ENCODE results near the gene E2F3.

E2F3 gene

DNA sequence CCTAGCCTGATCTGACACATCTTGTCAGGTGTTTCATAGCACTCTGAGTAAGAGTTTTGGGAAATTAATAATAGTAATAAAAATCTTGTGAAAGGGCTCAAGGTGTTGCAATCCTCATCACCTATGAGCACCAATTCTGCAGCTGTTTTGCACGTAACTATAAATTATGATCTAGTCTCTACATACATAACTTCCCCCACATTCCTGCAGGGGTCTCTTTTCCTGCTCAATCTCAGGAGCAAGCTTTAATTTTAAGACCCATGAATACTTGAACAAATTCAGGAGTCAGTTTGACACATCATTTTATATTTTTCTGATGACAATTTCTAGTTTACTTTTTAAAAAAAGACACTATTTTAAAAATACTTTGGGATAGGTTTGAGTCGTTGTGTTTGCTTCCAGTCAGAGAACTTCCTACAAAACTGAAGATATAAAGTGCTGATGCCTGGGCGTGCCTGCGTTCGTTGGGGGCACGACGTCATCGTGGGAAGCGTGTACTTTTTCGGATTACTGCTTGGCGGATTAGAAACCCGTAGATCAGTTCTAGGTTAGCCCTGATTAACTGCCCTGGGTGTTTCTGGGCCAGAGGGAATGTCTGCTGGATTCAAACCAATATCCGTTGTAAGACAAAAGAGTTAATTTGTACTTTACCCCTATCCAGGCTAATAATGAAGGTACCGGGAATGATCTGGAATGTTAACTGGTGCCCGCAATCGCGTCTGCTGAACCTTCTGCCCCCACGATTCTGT is 1.0 kb upstream of the E2F3 start:
- DNase-seq (ENCODE audit: insufficient read length, low spot score) (no peak), FAIRE-seq (no peak)

DNA sequence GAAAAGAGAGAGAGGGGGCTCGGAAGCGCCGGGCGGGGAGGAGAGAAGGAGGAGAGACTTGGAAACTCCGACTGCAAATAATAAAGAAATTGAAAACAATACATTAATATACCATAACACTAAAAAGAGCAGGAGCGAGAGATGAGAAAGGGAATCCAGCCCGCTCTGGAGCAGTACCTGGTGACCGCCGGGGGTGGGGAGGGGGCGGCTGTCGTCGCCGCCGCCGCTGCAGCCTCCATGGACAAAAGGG is 338 bp downstream of the E2F3 start:
- FAIRE-seq (no peak), DNase-seq (ENCODE audit: insufficient read length, low spot score) (no peak)

DNA sequence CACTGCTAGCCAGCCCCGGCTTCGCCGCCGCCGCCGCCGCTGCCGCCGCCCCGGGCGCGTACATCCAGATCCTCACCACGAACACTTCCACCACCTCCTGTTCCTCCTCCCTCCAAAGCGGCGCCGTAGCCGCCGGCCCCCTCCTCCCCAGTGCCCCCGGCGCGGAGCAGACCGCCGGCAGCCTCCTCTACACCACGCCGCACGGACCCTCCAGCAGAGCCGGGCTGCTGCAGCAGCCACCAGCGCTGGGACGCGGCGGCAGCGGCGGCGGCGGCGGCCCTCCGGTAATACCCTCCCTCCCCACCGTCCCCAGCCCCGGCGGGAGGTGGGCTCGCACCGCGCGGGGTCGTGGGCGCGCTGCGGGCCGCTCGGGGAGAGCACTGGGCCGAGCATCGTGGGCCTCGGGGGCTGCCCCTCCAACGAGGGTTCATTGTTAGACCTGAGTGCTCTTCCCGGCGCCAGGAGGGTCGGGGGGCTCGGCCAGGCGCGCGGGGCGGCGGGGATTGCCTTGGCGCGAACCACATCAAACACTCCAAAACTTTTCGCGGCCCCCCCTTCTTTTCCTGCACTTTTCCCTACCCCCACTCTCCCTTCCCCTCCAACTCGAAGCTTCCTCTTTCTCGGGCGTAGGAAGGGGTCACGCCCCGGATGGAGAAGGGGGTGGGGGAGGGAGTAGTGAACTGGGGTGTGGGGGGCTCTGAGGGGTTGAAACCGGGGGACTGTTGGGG is 827 bp downstream of the E2F3 start:
- DNase-seq (ENCODE audit: insufficient read length, low spot score) (no peak), FAIRE-seq (no peak)

DNA sequence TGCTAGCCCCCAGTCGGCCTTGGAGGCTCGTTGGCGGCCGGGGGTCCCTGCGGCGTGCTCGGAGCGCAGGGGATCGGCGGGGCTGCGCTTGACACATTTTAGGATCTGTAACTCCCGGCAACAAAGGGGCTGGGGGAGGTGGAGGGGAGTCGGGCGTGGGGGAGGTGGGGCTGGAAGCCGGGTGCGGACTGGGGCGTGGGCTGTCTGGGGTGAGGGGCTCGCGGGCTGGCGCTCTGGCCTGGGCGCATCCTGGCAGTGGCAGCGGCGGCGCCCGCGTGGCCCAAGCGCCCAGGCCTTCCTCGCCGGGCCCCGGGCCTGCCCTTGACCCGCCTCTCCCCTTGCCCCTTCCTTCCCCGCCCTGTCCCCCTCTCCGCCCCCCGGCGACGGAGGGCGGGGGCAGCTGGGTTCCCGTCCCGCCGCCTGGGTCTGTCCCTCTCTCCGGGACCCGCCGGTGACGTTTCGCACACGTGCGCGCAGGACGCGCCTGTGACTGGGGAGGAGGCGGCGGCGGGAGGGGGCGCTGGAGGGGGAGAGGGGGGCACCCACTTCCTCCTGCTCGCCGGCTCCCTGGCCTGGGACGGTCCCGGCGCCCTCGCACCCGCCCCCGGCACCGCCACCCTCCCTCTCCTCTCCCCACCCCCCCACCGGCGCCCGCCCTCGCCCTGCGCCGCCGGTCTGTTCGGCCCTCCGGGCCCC is 1.5 kb downstream of the E2F3 start:
- FAIRE-seq, result peak; percentile 92

DNA sequence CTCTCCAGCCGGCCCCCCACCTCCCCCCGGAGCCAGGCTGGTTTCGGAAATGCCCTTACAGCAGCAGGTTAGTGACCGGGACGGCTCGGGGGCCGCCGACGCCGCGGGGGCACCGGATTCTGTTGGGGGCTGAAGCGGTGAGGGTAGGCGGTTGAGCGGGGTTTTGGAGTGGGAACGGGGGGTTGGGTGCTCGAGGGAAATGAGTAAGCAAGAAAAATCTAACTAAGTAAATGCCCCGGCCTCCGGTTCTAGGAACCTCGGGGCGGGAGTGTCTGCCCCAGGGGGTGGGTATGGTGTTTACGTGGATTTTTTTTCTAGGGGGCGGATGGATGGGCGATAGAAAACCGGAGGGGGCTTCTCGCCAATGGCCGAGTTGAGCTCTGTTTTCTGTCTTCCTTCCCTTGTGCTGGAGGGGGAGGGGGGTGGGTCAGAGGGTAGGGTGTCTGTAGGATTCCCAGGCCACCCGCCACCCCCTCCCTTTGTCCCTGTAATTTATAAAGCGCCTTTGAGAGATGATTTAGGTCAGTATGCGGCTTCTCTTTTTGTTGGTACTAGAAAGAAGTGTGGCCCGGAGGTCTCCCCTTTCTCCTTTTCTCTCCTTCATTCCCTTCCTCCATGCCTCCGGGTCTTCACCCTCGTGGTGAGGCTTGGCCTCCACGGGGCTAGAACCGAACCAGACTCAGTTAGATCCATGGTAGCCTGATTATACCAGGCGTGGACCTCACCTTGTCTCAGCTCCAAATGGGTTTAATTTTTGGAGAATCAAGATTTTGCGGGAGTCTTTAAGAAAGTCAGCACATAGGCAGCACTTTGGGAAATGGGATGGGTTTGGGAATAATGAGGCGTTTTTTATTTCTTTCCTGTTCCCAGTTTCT is 2.3 kb downstream of the E2F3 start:
- FAIRE-seq (no peak), DNase-seq (ENCODE audit: insufficient read length, low spot score) (no peak)

More for the DNA sequence above, 1.5 kb downstream of the E2F3 start:
- peak; percentile 78 for DNase-seq (ENCODE audit: insufficient read length, low spot score)

DNA sequence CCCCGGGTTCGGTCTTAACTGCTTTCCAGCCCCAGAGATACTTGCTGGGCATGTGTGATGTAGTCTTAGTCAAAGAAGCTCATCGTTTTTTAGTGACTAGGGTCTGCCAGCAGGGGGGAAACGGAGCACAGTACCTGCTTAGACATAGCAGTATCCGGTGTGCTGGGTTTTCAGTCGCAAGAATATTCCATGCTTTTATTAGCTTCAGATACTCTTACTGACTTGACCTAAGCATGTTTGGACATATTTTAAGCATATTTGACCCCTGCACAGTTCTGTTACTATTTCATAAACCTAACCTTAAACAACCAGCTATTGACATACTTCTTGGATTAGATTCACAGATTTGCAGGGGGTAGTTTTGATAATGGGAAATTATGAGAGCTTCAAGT is 3.0 kb downstream of the E2F3 start:
- no peak for FAIRE-seq

DNA sequence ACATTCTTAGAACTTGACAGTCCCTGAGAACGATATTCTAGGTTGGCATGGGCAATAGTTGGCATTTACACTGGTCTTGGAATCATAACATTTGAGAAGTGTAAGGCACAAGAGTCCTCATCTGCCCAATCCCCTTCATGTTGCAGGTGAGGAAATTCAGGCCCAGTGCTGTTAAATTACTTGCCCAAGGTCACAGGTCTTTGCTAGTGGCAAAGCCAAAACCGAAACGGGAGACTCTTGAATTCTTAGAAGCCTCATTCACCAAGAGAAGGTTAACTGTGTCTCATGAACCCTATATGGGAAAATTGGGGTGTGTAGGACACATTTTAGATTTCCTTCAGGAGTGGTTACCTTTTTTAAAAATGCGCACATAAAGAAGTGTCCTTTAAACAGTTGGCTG is 7.2 kb downstream of the E2F3 start:
- FAIRE-seq (no peak), DNase-seq (ENCODE audit: insufficient read length, low spot score) (no peak)

More for the DNA sequence above, 3.0 kb downstream of the E2F3 start:
- peak; percentile 66 for DNase-seq (ENCODE audit: insufficient read length, low spot score)

DNA sequence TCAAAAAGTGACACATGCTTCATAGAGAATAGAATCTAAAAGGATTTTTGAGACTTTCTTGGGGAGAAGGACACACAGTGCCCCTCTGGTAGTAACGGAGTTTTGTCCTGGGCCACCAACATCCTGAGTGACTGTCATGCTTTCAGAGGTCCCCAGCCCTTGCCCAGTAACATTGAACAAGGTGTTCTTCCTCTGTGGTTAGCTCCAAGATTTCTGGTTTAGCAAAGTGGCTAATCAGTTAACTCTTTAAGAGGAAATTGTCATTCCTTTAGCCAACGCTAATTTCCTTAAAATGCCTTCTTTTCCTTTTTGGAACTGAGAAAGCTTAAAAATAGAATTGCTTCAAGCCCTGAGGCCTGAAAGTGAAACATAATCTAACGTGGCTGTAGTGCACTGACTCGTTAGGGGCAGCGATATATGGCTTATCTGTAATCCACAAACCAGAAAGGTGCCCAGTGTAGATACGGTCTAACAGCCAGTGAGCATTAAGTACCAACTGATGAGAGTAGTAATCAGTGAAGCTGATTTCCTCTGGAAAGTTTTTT is 7.8 kb downstream of the E2F3 start:
- DNase-seq (ENCODE audit: insufficient read length, low spot score) (no peak), FAIRE-seq (no peak)

DNA sequence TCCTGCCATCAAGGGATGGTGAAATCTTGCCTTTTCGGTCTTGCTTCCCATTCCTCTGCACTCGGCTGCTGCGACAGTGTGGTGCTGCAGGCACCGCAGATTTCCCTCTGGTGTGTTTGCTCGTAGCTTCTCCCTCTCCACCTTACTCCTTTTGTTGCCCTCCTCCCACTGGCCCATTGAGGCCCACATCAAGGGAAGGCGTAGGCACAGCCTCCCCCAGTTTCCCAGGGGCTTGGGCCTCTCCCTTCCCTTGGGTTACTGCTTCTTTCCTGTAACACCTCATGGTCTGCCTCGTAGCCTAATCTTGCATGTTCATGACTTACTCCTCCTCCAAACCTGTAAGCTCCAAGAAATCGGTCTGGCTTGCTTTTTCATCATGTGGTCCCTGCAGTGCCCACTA is 9.9 kb downstream of the E2F3 start:
- DNase-seq (ENCODE audit: insufficient read length, low spot score) (no peak), FAIRE-seq (no peak)

DNA sequence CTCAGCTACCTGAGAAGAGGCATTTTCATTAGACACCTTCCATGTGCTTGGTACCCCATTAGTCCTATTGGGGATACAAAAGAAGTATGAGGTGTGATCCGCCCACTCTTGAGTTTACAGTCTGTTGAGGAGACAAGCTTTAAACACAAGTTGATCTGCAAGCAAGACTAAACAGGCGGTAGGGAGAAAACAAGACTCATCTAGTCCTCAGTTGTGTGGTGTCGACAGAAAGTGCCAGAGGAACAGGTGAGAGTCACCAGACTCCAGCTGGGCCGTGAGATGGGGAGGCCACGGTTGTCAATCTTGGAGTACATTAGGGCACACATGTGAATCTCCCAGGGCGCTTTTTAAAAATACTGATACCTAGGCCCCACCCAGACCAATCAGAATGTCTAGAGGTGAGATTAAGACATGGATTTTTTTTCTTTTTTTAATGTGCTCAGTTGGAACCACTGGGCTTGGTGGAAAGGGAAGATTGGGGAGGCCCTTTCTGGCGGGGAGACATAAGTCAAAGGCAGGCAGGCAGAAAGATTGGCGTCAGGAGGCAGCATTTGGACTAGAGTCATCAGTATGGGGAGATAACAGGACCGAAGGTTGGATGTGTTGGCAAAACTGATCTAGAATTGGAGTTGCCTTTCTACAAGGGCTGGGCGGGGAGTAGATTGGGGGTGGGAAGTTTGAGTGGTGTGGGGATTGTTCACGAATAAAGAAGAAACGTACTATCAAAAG is 10.4 kb downstream of the E2F3 start:
- DNase-seq (ENCODE audit: insufficient read length, low spot score) (no peak), FAIRE-seq (no peak)

DNA sequence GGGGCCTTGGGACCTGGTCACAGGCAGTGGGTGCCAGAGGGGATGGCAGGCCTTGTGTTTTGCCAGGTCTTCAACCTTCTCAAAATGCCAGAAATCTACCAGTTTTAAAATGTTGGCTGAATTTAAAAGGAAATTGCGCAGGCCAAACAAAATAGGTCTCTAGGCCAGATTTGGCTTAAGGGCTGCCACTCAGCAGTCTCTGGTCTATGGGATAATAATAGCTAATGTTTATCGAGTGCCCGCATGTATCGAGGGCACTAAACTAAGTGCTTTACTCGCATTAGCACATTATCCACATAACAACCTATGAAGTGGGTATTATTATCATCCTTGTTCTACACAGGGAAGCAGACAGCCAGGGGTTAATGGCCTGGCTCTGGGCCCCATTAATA is 11.0 kb downstream of the E2F3 start:
- no peak for DNase-seq (ENCODE audit: insufficient read length, low spot score)
- FAIRE-seq, result no peak

DNA sequence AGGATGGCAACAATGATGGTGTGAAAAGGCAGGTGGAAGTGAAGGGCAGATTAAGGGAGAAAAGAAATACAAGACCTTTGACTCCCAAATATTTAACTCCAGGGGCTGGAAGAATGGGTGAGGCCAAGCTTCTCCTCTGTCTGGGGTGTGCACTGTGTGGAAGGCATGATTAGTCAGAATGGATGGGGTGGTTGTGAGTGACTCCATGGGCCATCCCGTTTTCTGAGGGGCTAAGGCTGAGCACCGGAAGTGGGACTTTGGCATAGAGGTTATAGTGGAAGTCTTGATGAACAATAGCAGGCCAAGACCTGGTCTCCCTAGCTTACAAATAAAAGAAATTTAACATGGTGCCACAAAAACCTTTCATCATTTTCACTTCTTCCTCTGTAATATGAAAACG is 12.1 kb downstream of the E2F3 start:
- no peak for FAIRE-seq
- DNase-seq (ENCODE audit: insufficient read length, low spot score), result no peak

DNA sequence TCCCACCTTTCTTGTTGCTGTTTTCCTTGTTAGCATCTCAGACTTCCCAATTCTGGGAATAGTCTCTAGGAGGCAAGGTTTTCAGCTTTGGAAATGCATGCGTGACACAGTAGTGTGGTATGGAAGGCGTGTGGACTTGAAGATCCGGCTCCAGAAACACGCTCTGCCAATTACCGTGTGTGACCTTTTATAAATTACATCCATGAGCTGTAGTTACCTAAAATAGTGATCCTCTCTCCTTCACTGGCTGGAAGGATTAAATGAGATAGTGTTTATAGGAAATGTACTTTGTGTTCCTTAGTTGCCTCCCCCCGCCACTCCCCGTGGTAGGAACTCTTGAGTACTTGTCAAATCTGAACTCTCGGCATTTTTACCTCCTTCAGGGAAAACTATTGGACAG is 13.0 kb downstream of the E2F3 start:
- no peak for DNase-seq (ENCODE audit: insufficient read length, low spot score)
- FAIRE-seq, result no peak

DNA sequence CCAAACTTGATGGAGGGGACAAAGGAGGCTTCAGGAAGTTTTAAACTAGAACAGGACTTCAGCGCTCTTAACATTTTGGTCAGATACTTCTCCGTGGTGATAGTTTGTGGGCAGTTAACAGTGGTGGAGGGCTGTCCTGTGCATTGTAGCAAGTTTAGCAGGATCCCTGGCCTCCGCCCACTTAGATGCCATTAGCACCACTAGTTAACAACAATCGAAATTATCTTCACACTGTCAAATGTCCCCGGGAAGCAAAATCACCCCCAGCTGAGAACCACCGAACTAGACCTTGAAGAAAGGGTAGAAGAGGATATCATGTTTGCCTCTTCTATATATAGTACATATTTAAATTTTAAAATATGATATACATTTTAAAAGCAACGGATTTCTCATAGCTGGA is 13.6 kb downstream of the E2F3 start:
- DNase-seq (ENCODE audit: insufficient read length, low spot score) (no peak), FAIRE-seq (no peak)

DNA sequence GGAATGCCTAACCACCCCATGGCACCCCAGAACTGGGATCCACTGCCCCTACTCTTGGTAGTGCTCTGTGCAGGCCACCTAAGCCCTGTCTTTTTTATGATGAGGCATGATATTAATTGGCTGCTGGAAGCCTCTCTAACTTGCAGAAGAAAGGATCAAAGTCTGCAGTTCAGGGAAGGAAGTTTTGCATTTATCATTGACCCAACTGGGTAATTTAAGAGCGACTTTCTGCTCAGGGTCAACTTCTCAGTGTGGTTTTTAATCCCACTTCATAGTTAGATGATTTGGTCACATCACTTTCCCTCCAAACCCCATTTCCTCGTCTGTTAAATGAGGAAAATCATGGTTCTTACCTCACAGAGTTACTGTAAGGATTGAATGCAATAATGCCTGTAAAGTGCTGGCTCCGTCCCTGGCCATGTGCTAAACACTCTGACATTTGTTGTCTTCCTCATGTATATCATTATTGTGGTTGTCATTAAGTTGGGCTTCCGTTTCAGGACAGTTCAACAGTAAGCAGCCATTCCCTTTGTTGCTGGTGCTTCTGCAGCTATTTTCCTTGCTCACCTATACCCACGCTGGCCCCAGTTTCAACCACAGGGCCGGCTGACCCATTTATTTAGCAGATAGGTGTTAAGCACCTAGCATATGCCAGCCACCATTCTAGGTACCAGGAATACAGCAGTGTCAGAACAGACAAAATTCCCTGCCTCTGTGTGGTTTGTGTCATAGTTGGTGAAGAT is 14.2 kb downstream of the E2F3 start:
- FAIRE-seq (no peak), DNase-seq (ENCODE audit: insufficient read length, low spot score) (no peak)

DNA sequence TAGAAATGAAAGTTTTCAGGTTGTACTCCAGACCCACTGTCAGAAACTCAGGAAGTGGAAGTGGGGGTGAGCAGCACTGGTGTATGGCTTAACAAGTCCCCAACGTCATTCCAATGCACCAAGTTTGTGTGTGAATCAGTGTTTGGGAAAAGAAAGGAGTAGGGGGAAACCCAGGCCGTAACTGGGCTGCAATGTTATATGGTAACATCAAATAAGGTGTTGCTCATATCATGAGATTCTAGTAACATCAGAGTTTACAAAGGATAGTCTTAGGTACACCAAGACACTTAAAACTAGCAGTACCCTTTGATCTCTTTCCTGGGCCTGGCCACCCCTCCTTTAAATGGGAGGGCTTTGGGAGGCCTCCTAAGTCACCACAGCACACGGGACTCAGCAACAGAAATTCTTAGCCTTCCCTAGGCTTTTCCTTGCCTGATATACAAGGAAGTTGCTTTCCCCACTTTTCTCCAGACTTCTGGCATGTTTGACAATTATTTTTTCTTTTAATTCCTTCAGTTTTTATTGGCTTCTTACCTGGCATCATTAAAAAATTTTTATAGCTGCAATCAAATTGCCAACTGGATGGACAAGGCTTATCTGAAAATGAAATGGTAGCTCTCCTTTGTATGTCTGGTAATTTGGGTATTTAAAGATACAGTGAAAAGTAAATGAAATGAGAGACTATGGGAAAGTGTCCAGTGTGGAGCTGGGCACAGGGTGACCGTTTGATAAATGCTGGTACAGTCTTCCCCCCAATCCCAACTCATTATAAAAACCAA is 15.1 kb downstream of the E2F3 start:
- DNase-seq (ENCODE audit: insufficient read length, low spot score) (no peak), FAIRE-seq (no peak)

DNA sequence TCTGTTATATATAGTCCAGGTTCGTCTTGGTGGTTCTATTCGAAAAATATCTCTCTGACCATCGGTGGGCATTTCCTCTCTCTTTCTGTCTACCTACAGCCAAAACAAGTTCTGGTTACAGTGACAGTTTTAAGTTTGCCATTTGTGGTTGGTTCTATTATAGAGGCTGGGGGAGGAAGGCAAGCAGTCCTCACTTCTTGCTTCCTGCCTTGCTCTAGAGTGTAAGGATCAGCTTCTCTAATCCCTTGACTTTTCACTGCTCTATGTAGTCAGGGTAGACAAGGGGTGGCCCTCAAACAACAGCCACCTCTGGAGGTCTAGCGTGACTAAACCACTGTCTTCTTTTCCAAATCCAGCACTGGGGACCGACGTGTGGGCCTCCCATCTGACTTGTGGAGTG is 16.1 kb downstream of the E2F3 start:
- no peak for DNase-seq (ENCODE audit: insufficient read length, low spot score)
- FAIRE-seq, result no peak

DNA sequence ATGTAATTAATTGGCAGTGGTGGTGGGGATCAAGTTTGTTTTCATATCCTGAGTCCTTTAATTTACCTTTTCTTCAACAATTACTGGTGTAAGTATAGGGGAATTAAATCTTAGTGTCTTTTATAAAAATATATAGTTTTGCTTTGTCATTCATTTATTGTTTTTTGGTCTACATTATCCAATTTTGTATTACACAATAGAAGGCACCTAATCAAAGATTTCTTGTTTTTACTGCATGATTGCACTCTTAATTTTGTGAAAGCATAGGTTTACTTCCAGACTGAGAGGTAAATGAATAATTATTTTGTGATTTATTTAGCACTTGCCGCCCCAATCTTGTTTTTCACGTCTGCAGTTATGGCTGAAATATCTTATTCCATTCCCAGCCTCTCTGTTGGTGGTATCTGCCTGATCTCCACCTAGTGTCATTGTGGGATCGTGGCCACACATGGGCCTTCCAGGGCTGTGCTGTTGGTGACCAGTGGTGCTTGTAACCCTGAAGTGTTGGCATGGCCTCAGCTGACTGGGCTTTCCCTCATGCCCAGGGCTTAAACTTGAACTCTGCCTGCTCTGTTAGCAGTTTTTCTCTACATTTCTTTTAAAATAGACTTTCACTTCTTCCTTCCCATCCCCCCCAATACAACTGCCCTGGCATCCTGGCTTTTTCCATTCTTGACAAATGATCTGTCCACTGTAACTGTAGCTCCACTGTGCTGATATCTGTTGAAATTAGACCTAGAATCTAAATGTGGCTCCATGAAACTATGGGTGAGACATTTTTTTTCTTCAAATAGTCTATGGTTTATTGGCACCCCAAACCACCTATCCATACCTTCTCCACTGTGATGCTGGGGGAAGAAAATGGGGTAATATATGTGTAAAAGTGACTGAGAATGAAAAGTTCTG is 24.8 kb downstream of the E2F3 start:
- FAIRE-seq (no peak), DNase-seq (ENCODE audit: insufficient read length, low spot score) (no peak)
